ENCODE data around the gene RAB11FIP4. TPM values are rescaled to one million over a fixed set of nuclear protein-coding genes. Genes with fewer than 3 reads are reported as not detected.

The RAB11FIP4 gene
- total RNA-seq, 1 donor from 2014 or later = not detected

GRCh38 chr17:31518478-31518877 is 127.0 kb downstream of the RAB11FIP4 start:
- no peak for DNase-seq (ENCODE audit: extremely low read depth, low read depth, low spot score)

GRCh38 chr17:31521632-31522283 is 130.3 kb downstream of the RAB11FIP4 start:
- no peak for DNase-seq (ENCODE audit: extremely low read depth, low read depth, low spot score)

- DNase-seq (ENCODE audit: extremely low read depth, low read depth, low spot score) = no peak
Measured at GRCh38 chr17:31522284-31522931, 130.9 kb downstream of the RAB11FIP4 start.

- DNase-seq (ENCODE audit: extremely low read depth, low read depth, low spot score) = no peak
Measured at GRCh38 chr17:31522987-31523495, 131.6 kb downstream of the RAB11FIP4 start.

GRCh38 chr17:31523862-31524730 is 132.6 kb downstream of the RAB11FIP4 start:
- no peak for DNase-seq (ENCODE audit: extremely low read depth, low read depth, low spot score)

- peak; percentile 54 for DNase-seq (ENCODE audit: extremely low read depth, low read depth, low spot score)
Measured at GRCh38 chr17:31524926-31525800, 133.7 kb downstream of the RAB11FIP4 start.

GRCh38 chr17:31525801-31526549 is 134.5 kb downstream of the RAB11FIP4 start:
- no peak for DNase-seq (ENCODE audit: extremely low read depth, low read depth, low spot score)

GRCh38 chr17:31527606-31528005 is 136.1 kb downstream of the RAB11FIP4 start:
- no peak for DNase-seq (ENCODE audit: extremely low read depth, low read depth, low spot score)

GRCh38 chr17:31528291-31528874 is 136.9 kb downstream of the RAB11FIP4 start:
- no peak for DNase-seq (ENCODE audit: extremely low read depth, low read depth, low spot score)

- DNase-seq (ENCODE audit: extremely low read depth, low read depth, low spot score) = no peak
Measured at GRCh38 chr17:31529841-31530251, 138.4 kb downstream of the RAB11FIP4 start.

GRCh38 chr17:31530391-31530985 is 139.0 kb downstream of the RAB11FIP4 start:
- DNase-seq (ENCODE audit: extremely low read depth, low read depth, low spot score) = no peak

GRCh38 chr17:31531336-31531980 is 140.0 kb downstream of the RAB11FIP4 start:
- DNase-seq (ENCODE audit: extremely low read depth, low read depth, low spot score) = no peak

- no peak for DNase-seq (ENCODE audit: extremely low read depth, low read depth, low spot score)
Measured at GRCh38 chr17:31532081-31532480, 140.6 kb downstream of the RAB11FIP4 start.

- no peak for DNase-seq (ENCODE audit: extremely low read depth, low read depth, low spot score)
Measured at GRCh38 chr17:31532526-31532925, 141.1 kb downstream of the RAB11FIP4 start.

GRCh38 chr17:31533546-31534155 is 142.2 kb downstream of the RAB11FIP4 start:
- no peak for DNase-seq (ENCODE audit: extremely low read depth, low read depth, low spot score)

- DNase-seq (ENCODE audit: extremely low read depth, low read depth, low spot score) = no peak
Measured at GRCh38 chr17:31534223-31534888, 142.9 kb downstream of the RAB11FIP4 start.

GRCh38 chr17:31535581-31535981 is 144.1 kb downstream of the RAB11FIP4 start:
- DNase-seq (ENCODE audit: extremely low read depth, low read depth, low spot score) = no peak
